Chondrocyte (in vitro differentiated cells): ENCODE measurements around the gene CEP131. TPM values are rescaled to one million over a fixed set of nuclear protein-coding genes. Genes with fewer than 3 reads are reported as not detected.

Experiments
- DNase-seq: peaks from one replicate; pipeline ENCODE4 v3.0.0; 2021; ENCODE audit warnings: mixed read lengths, low spot score
- H3K27ac Mint-ChIP-seq: one replicate; pipeline ENCODE4 v1.8.0; 2021; ENCODE audit warnings: mild to moderate bottlenecking, moderate library complexity, mixed read lengths; ENCODE audit not compliant: unreplicated experiment
- H3K27me3 Mint-ChIP-seq: 2 replicates; pipeline ENCODE4 v1.8.0; 2021; ENCODE audit warnings: low read depth, mixed read lengths
- H3K36me3 Mint-ChIP-seq: 2 replicates; pipeline ENCODE4 v1.8.0; 2021; ENCODE audit warnings: low read depth, mixed read lengths
- H3K4me1 Mint-ChIP-seq: 2 replicates; pipeline ENCODE4 v1.8.0; 2021; ENCODE audit warnings: low read depth, mild to moderate bottlenecking, mixed read lengths
- H3K4me3 Mint-ChIP-seq: one replicate; pipeline ENCODE4 v1.8.0; 2021; ENCODE audit warnings: mild to moderate bottlenecking, moderate library complexity, mixed read lengths; ENCODE audit not compliant: unreplicated experiment
- H3K9me3 Mint-ChIP-seq: 2 replicates; pipeline ENCODE4 v1.8.0; 2021; ENCODE audit warnings: low read depth, mixed read lengths
- CTCF ChIP-seq: fragments of 200-600 bp; sonication (generic); IDR thresholded peaks from 2 replicates; pipeline ENCODE4 v1.5.0; 2021; ENCODE audit warnings: antibody characterized with exemption, mild to moderate bottlenecking, moderate library complexity
- total RNA-seq: library from RNA; stranded (reverse); gene quantifications from 3 replicates; pipeline ENCODE4 v1.2.1, GENCODE V29; 2021

Gene CEP131
- total RNA-seq, 1 donor from 2014 or later = 8.2 TPM

GRCh38 chr17:81166033-81166492, 56.7 kb downstream of the CEP131 start, which contains the start of gene AATK:
AATK (minus strand) TSS chr17:81166221; CDS start chr17:81165992, 229 bp downstream.
- Mint-ChIP-seq H3K27me3 (peaks cover 3% of the 10 kb centered on the region), H3K27ac (no peak within 1 kb of the TSS), H3K4me3 (peak within 1 kb of the TSS; percentile 47), H3K36me3 (no peaks in the 10 kb centered on the region), H3K4me1 (no peaks in the 10 kb centered on the region), H3K9me3 (no peaks in the 10 kb centered on the region)
- TF ChIP-seq CTCF = no peak
- no peak for DNase-seq

- no peak within 1 kb of the TSS for H3K27ac Mint-ChIP-seq
- no peaks in the 10 kb centered on the region for H3K36me3 Mint-ChIP-seq
- peaks cover 3% of the 10 kb centered on the region for H3K27me3 Mint-ChIP-seq
Measured at GRCh38 chr17:81165246-81166032, 57.3 kb downstream of the CEP131 start, which contains the start of gene PVALEF. PVALEF (plus strand) TSS chr17:81165507; CDS start chr17:81181227, 15,720 bp downstream.

GRCh38 chr17:81164371-81165245, 58.2 kb downstream of the CEP131 start:
- no peak for TF ChIP-seq CTCF
- Mint-ChIP-seq H3K27me3 (peaks cover 3% of the 10 kb centered on the region), H3K36me3 (no peaks in the 10 kb centered on the region), H3K4me1 (no peaks in the 10 kb centered on the region), H3K27ac (no peak overlapping the region), H3K9me3 (no peaks in the 10 kb centered on the region), H3K4me3 (peak overlapping the region; percentile 36)
- no peak for DNase-seq

More at GRCh38 chr17:81165246-81166032, 57.3 kb downstream of the CEP131 start, which contains the start of gene PVALEF:
- H3K4me3 Mint-ChIP-seq = peak within 1 kb of the TSS; percentile 47
- no peak for TF ChIP-seq CTCF
- no peak for DNase-seq
- no peaks in the 10 kb centered on the region for H3K9me3 Mint-ChIP-seq
- H3K4me1 Mint-ChIP-seq = no peaks in the 10 kb centered on the region

GRCh38 chr17:81163703-81164370, 58.9 kb downstream of the CEP131 start:
- no peaks in the 10 kb centered on the region for H3K36me3 Mint-ChIP-seq
- peak; percentile 87 for DNase-seq
- no peak overlapping the region for H3K4me3 Mint-ChIP-seq
- TF ChIP-seq CTCF = no peak
- H3K9me3 Mint-ChIP-seq = no peaks in the 10 kb centered on the region
- H3K27ac Mint-ChIP-seq = no peak overlapping the region
- H3K27me3 Mint-ChIP-seq = peaks cover 3% of the 10 kb centered on the region
- no peaks in the 10 kb centered on the region for H3K4me1 Mint-ChIP-seq
